ENCODE results near the gene HSPBP1.
A peak's percentile ranks its signal among the peaks of the same experiment; 100 is the strongest.

Gene HSPBP1

DNA sequence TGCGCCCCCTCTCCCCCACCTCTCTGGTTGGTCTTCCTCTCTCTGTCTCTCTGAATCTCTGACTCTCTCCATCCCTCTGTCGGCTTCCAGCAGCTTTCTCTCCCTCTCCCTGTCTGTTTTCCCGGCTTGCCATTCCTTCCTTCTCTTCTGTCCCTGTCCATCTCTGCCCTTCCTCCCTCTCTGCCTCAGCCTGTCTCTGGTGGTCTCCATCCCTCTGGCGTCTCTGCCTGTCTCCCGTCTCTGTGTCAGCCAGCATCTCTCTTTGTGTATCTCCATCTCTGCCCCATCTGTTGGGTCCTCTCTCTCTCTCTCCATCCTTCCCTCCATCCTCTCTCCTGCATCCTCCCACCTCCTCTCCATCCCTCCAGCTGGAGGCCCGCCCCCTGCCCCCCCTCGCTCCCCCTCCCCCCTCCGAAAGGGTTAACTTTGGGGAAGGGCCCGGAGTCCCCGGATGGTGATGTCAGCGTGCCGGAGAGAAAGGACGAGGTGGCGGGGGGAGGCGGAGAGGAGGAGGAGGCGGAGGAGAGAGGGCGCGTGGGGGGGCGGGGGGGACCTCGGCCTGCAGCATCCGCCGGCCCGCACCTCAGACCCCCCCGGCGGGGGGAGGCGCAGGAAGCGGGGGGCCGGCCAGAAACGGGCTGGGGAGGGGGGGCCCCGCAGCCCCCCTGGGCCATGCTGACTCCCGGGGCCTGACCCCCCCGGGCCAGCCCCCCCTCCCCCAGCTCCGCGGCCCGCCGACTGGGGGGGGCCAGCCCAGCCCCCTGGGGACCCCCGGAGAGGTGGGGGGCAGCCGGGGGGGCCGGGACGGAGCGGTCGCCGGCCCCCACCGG is 3.9 kb upstream of the HSPBP1 start, which contains the start of gene BRSK1:
TSS of gene BRSK1 (plus strand) at position 450 of the 830 bp plus-strand sequence. CDS start 446 bp downstream, outside the sequence.
- H3K36me3 ChIP-seq (ENCODE audit: low read depth): no peaks in the 10 kb centered on the region
- TF ChIP-seq CTCF (IDR thresholded peaks at IDR 0.05; ENCODE audit: poor library complexity, severe bottlenecking): no peak
- H3K4me3 ChIP-seq (ENCODE audit: severe bottlenecking): peak within 1 kb of the TSS; percentile 43
- no peaks in the 10 kb centered on the region for H3K27me3 ChIP-seq (ENCODE audit: insufficient read depth, poor library complexity, severe bottlenecking)
- no peak for ATAC-seq (ENCODE audit: low read depth)
- peak within 1 kb of the TSS; percentile 44 for H3K27ac ChIP-seq (ENCODE audit: poor library complexity, severe bottlenecking)
- peak; percentile 71 for DNase-seq (ENCODE audit: low spot score)
- peaks cover 6% of the 10 kb centered on the region for H3K4me1 ChIP-seq (ENCODE audit: insufficient read depth, poor library complexity, severe bottlenecking)
- no peaks in the 10 kb centered on the region for H3K9me3 ChIP-seq (ENCODE audit: severe bottlenecking)

DNA sequence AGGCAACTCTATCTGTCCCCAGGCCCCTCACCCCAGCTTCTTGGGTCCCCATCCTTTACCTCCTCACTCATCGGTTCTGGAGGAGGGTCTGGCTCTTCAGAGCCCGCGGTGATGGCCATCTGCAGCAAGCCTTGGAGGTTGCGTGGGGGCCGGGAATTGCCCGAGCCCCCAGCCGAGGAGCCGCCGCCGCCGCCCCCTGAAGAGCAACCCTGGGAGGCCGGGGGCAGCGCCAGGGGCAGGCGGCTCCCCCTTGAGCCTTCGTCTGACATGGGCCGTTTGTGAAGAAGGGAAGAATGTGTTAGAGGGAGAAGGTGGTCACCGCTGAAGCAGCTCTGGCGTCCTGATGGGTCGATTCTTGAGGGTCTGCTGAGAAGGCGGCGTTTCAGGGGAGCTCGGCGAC is 570 bp downstream of the HSPBP1 start:
- ATAC-seq (ENCODE audit: low read depth): no peak
- peaks cover 11% of the 10 kb centered on the region for H3K36me3 ChIP-seq (ENCODE audit: low read depth)
- H3K4me1 ChIP-seq (ENCODE audit: insufficient read depth, poor library complexity, severe bottlenecking): peaks cover 6% of the 10 kb centered on the region
- H3K27me3 ChIP-seq (ENCODE audit: insufficient read depth, poor library complexity, severe bottlenecking): no peaks in the 10 kb centered on the region
- H3K9me3 ChIP-seq (ENCODE audit: severe bottlenecking): no peaks in the 10 kb centered on the region
- H3K4me3 ChIP-seq (ENCODE audit: severe bottlenecking): peak overlapping the region; percentile 67
- H3K27ac ChIP-seq (ENCODE audit: poor library complexity, severe bottlenecking): peak overlapping the region; percentile 45
- no peak for DNase-seq (ENCODE audit: low spot score)
- no peak for TF ChIP-seq CTCF (IDR thresholded peaks at IDR 0.05; ENCODE audit: poor library complexity, severe bottlenecking)

DNA sequence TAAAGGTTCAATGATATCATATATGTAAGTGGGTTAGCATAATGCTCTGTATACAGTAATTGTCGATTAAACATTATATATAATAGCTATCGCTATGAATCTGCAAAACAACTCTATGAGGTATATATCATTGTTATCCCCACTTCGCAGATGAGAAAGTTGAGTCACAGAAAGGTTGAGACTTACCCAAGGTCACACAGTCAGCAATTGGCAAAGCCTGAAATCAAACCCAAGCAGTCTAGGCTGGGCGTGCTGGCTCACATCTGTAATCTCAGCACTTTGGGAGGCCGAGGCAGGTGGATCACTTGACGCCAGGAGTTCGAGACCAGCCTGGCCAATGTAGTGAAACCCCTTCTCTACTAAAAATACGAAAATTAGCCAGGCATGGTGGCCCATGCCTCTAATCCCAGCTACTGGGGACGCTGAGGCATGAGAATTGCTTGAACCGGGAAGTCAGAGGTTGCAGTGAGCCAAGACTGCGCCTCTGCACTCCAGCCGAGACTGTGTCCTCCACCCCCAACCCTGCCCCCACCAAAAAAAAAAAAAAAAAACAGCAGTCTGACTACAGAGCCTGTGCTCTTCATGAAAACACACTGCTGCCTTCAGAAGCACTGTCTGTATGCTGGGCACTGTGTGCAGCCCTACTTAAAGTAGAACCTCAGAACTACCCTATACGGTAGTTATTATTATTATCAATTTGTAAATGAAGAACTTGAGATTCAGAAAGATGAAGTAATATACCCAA is 1.3 kb downstream of the HSPBP1 start:
- Histone ChIP-seq H3K4me3 (ENCODE audit: severe bottlenecking) (peak overlapping the region; percentile 67), H3K4me1 (ENCODE audit: insufficient read depth, poor library complexity, severe bottlenecking) (peaks cover 6% of the 10 kb centered on the region), H3K27me3 (ENCODE audit: insufficient read depth, poor library complexity, severe bottlenecking) (no peaks in the 10 kb centered on the region), H3K36me3 (ENCODE audit: low read depth) (peaks cover 11% of the 10 kb centered on the region), H3K9me3 (ENCODE audit: severe bottlenecking) (no peaks in the 10 kb centered on the region), H3K27ac (ENCODE audit: poor library complexity, severe bottlenecking) (no peak overlapping the region)
- TF ChIP-seq CTCF (IDR thresholded peaks at IDR 0.05; ENCODE audit: poor library complexity, severe bottlenecking): no peak
- no peak for ATAC-seq (ENCODE audit: low read depth)
- DNase-seq (ENCODE audit: low spot score): no peak

DNA sequence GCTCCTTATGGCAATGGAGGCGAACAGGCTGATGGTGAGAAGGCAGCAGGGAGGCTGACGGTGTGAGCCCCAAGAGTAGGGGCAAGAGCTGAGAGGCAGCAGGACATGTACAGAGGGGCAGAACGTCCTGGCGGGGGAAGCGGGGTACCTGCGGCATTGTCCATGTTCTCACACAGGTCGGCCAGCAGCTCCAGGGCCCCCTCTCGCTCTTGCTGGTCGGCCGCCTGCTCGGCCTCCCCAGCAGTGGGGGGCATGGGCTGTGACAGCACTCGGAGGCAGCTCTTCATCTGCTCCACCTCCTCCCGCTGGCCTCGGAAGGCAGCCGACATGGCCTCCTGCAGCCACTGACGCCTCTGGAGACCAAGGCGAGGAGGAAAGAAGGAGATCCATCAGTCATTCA is 2.4 kb downstream of the HSPBP1 start:
- no peak for ATAC-seq (ENCODE audit: low read depth)

More for the DNA sequence above, 2.4 kb downstream of the HSPBP1 start:
- no peak for DNase-seq (ENCODE audit: low spot score)
- no peak overlapping the region for H3K4me3 ChIP-seq (ENCODE audit: severe bottlenecking)
- H3K4me1 ChIP-seq (ENCODE audit: insufficient read depth, poor library complexity, severe bottlenecking): peaks cover 6% of the 10 kb centered on the region
- H3K27ac ChIP-seq (ENCODE audit: poor library complexity, severe bottlenecking): no peak overlapping the region
- no peaks in the 10 kb centered on the region for H3K27me3 ChIP-seq (ENCODE audit: insufficient read depth, poor library complexity, severe bottlenecking)
- no peak for TF ChIP-seq CTCF (IDR thresholded peaks at IDR 0.05; ENCODE audit: poor library complexity, severe bottlenecking)
- H3K9me3 ChIP-seq (ENCODE audit: severe bottlenecking): no peaks in the 10 kb centered on the region
- H3K36me3 ChIP-seq (ENCODE audit: low read depth): peaks cover 11% of the 10 kb centered on the region
